ENCODE results near the gene IRGQ.

Gene IRGQ

GRCh38 chr19:43534816-43535761, 60.8 kb downstream of the IRGQ start:
- DNase-seq: peak; percentile 82

All from left hindlimb (tissue), 1 donor.